Measurements from ENCODE around the gene DPP4. TPM values are rescaled to one million over a fixed set of nuclear protein-coding genes. Genes with fewer than 3 reads are reported as not detected.

DPP4 gene
- total and polyA plus RNA-seq, 2 experiments from 2014 or later = 1.5 to 2.8 TPM

DNA sequence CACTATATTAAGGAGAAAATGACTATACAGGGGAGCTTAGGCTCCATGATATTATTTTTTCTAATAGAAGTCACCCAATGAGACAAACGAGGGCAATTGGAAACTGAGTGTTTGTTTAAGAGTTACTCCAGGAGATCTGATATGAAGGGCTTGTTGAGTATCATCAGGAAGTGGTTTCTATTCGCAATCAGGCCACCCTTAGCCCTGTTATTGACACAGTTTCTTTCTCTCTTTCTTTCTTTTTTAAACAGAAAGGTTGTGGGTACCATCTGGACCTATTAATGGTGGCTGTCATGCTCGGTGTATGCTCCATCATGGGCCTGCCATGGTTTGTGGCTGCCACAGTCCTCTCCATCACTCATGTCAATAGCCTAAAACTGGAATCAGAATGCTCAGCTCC, 117.3 kb downstream of the DPP4 start:
- TF ChIP-seq NANOG (IDR thresholded peaks at IDR 0.05; ENCODE audit: borderline replicate concordance) = no peak
- TF ChIP-seq, protein P1, sequence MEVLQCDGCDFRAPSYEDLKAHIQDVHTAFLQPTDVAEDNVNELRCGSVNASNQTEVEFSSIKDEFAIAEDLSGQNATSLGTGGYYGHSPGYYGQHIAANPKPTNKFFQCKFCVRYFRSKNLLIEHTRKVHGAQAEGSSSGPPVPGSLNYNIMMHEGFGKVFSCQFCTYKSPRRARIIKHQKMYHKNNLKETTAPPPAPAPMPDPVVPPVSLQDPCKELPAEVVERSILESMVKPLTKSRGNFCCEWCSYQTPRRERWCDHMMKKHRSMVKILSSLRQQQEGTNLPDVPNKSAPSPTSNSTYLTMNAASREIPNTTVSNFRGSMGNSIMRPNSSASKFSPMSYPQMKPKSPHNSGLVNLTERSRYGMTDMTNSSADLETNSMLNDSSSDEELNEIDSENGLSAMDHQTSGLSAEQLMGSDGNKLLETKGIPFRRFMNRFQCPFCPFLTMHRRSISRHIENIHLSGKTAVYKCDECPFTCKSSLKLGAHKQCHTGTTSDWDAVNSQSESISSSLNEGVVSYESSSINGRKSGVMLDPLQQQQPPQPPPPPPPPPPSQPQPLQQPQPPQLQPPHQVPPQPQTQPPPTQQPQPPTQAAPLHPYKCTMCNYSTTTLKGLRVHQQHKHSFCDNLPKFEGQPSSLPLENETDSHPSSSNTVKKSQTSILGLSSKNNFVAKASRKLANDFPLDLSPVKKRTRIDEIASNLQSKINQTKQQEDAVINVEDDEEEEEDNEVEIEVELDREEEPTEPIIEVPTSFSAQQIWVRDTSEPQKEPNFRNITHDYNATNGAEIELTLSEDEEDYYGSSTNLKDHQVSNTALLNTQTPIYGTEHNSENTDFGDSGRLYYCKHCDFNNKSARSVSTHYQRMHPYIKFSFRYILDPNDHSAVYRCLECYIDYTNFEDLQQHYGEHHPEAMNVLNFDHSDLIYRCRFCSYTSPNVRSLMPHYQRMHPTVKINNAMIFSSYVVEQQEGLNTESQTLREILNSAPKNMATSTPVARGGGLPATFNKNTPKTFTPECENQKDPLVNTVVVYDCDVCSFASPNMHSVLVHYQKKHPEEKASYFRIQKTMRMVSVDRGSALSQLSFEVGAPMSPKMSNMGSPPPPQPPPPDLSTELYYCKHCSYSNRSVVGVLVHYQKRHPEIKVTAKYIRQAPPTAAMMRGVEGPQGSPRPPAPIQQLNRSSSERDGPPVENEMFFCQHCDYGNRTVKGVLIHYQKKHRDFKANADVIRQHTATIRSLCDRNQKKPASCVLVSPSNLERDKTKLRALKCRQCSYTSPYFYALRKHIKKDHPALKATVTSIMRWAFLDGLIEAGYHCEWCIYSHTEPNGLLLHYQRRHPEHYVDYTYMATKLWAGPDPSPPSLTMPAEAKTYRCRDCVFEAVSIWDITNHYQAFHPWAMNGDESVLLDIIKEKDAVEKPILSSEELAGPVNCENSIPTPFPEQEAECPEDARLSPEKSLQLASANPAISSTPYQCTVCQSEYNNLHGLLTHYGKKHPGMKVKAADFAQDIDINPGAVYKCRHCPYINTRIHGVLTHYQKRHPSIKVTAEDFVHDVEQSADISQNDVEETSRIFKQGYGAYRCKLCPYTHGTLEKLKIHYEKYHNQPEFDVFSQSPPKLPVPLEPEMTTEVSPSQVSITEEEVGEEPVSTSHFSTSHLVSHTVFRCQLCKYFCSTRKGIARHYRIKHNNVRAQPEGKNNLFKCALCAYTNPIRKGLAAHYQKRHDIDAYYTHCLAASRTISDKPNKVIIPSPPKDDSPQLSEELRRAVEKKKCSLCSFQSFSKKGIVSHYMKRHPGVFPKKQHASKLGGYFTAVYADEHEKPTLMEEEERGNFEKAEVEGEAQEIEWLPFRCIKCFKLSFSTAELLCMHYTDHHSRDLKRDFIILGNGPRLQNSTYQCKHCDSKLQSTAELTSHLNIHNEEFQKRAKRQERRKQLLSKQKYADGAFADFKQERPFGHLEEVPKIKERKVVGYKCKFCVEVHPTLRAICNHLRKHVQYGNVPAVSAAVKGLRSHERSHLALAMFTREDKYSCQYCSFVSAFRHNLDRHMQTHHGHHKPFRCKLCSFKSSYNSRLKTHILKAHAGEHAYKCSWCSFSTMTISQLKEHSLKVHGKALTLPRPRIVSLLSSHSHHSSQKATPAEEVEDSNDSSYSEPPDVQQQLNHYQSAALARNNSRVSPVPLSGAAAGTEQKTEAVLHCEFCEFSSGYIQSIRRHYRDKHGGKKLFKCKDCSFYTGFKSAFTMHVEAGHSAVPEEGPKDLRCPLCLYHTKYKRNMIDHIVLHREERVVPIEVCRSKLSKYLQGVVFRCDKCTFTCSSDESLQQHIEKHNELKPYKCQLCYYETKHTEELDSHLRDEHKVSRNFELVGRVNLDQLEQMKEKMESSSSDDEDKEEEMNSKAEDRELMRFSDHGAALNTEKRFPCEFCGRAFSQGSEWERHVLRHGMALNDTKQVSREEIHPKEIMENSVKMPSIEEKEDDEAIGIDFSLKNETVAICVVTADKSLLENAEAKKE (CRISPR knock-in tag; IDR thresholded peaks at IDR 0.05) = no peak
- TF ChIP-seq EZH2 (IDR thresholded peaks at IDR 0.05; ENCODE audit: low read depth, unreplicated experiment) = no peak
- TF ChIP-seq CREB1 (CRISPR knock-in tag; IDR thresholded peaks at IDR 0.05; ENCODE audit: low read depth) = no peak
- TF ChIP-seq, protein P2, sequence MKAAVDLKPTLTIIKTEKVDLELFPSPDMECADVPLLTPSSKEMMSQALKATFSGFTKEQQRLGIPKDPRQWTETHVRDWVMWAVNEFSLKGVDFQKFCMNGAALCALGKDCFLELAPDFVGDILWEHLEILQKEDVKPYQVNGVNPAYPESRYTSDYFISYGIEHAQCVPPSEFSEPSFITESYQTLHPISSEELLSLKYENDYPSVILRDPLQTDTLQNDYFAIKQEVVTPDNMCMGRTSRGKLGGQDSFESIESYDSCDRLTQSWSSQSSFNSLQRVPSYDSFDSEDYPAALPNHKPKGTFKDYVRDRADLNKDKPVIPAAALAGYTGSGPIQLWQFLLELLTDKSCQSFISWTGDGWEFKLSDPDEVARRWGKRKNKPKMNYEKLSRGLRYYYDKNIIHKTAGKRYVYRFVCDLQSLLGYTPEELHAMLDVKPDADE (IDR thresholded peaks at IDR 0.05) = no peak
- TF ChIP-seq STAT1 (IDR thresholded peaks at IDR 0.05; ENCODE audit: unreplicated experiment) = no peak

More for the DNA sequence above, 117.3 kb downstream of the DPP4 start:
- DNase-seq (ENCODE audit: low spot score) = no peak
- H4K20me1 ChIP-seq (replicated peaks; ENCODE audit: insufficient read depth) = no peaks in the 10 kb centered on the region
- H3K4me1 ChIP-seq (ENCODE audit: insufficient read depth) = no peaks in the 10 kb centered on the region
- no peaks in the 10 kb centered on the region for H3K9me2 ChIP-seq (ENCODE audit: insufficient read depth)
- H3K79me2 ChIP-seq (replicated peaks; ENCODE audit: insufficient read depth) = no peaks in the 10 kb centered on the region
- H3F3A ChIP-seq (replicated peaks; ENCODE audit: low read depth) = no peaks in the 10 kb centered on the region
- no peaks in the 10 kb centered on the region for H3K9me3 Mint-ChIP-seq
- no peak overlapping the region for H2AFZ ChIP-seq
- H3K27ac ChIP-seq (ENCODE audit: low read depth) = no peak overlapping the region
- no peaks in the 10 kb centered on the region for H3K27me3 ChIP-seq (ENCODE audit: insufficient read depth)
- H3K27ac Mint-ChIP-seq = no peak overlapping the region
- H3K4me1 Mint-ChIP-seq = no peaks in the 10 kb centered on the region
- no peak for ATAC-seq
- peaks cover 1% of the 10 kb centered on the region for H3K27me3 Mint-ChIP-seq (ENCODE audit: insufficient read depth, low read depth, poor library complexity)
- H3K36me3 Mint-ChIP-seq (ENCODE audit: low read depth) = no peaks in the 10 kb centered on the region
- no peak overlapping the region for H3K4me3 Mint-ChIP-seq
- H3K36me3 ChIP-seq (ENCODE audit: insufficient read depth) = no peaks in the 10 kb centered on the region
- H3K4me2 ChIP-seq = no peak overlapping the region
- no peak overlapping the region for H3K4me3 ChIP-seq

All from GM23338 (cell line).